RWPE2 (cell line): ENCODE results near the gene OLFML2B.
"Not testable (repeated sequence)": the region's sequence is repeated elsewhere in the genome, so short reads cannot be mapped to it uniquely, and the experiment has no call there.

ENCODE experiments used
- ATAC-seq: fragments of 200-7000 bp; cut with Tn5 transposase; 3 replicates; pipeline ENCODE4 v1.9.1; 2021; ENCODE audit warnings: low read depth
- DNase-seq: peaks from one replicate; pipeline ENCODE4 v3.0.0-alpha.2; 2020; ENCODE audit warnings: low spot score
- H3K27ac ChIP-seq: fragments of 450-650 bp; 2 replicates; pipeline ENCODE4 v1.5.1; 2017; ENCODE audit warnings: mild to moderate bottlenecking; ENCODE audit not compliant: poor library complexity, severe bottlenecking
- H3K27me3 ChIP-seq: fragments of 250-450 bp; sonication (Bioruptor Pico); 2 replicates; pipeline ENCODE4 v1.5.1; 2021; ENCODE audit warnings: mild to moderate bottlenecking, moderate library complexity; ENCODE audit not compliant: insufficient read depth, poor library complexity, severe bottlenecking
- H3K36me3 ChIP-seq: fragments of 250-450 bp; sonication (Bioruptor Pico); 2 replicates; pipeline ENCODE4 v1.5.1; 2020; ENCODE audit warnings: low read depth, mild to moderate bottlenecking, moderate library complexity
- H3K4me1 ChIP-seq: fragments of 250-450 bp; sonication (Bioruptor Pico); 2 replicates; pipeline ENCODE4 v1.5.1; 2021; ENCODE audit warnings: mild to moderate bottlenecking, moderate library complexity; ENCODE audit not compliant: insufficient read depth, poor library complexity, severe bottlenecking
- H3K4me3 ChIP-seq: fragments of 250-450 bp; sonication (Bioruptor Pico); 2 replicates; pipeline ENCODE4 v1.5.1; 2021; ENCODE audit warnings: mild to moderate bottlenecking, moderate library complexity; ENCODE audit not compliant: severe bottlenecking
- H3K9me3 ChIP-seq: fragments of 250-450 bp; sonication (Bioruptor Pico); 2 replicates; pipeline ENCODE4 v1.5.1; 2021; ENCODE audit warnings: mild to moderate bottlenecking, moderate library complexity; ENCODE audit not compliant: severe bottlenecking
- TF ChIP-seq, protein P1 (sequence below): fragments of 450-650 bp; IDR thresholded peaks from one replicate; pipeline ENCODE4 v1.5.1; 2017; ENCODE audit warnings: mild to moderate bottlenecking, moderate library complexity; ENCODE audit not compliant: poor library complexity, severe bottlenecking

The OLFML2B gene

DNA sequence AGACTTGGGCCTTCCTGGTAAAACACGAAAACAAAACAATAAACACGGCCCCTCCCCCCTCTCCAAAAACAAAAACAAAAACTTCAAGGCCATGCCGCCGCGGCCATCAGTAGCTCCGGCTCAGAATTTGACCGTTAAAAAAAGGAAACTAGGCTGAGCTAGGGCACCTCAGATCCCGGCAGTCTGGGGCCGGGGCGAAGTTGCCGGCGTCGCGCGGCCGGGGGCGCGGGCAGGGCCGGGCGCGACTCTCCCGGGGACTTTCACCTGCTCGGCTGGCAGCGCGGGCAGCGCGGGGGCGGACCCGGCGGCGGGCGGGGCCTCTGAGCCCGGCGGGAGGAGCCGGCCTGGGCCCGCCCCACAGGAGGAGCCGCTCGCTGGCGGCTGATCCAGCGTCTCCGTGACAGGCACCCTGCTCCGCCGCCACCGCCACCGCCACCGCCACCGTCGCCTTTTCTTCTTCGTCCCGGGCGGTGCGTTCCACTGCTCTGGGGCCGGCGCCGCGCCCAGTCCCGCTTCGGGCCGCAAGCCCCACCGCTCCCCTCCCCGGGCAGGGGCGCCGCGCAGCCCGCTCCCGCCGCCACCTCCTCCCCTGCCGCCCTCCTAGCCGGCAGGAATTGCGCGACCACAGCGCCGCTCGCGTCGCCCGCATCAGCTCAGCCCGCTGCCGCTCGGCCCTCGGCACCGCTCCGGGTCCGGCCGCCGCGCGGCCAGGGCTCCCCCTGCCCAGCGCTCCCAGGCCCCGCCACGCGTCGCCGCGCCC, 45.8 kb upstream of the OLFML2B start, which contains the start of gene NOS1AP:
Gene NOS1AP, plus strand, starts transcription at position 358 of the 760 bp plus-strand sequence. CDS start 487 bp downstream, outside the sequence.
- ATAC-seq (peak; percentile 93), DNase-seq (peak; percentile 70)
- no peak within 1 kb of the TSS for H3K27ac ChIP-seq

GRCh38 chr1:162068301-162068700, 44.6 kb upstream of the OLFML2B start:
- DNase-seq (no peak), ATAC-seq (no peak)
- no peaks in the 10 kb centered on the region for H3K9me3 ChIP-seq
- no peaks in the 10 kb centered on the region for H3K4me1 ChIP-seq
- no peaks in the 10 kb centered on the region for H3K27me3 ChIP-seq
- H3K36me3 ChIP-seq: no peaks in the 10 kb centered on the region
- TF ChIP-seq, protein P1, sequence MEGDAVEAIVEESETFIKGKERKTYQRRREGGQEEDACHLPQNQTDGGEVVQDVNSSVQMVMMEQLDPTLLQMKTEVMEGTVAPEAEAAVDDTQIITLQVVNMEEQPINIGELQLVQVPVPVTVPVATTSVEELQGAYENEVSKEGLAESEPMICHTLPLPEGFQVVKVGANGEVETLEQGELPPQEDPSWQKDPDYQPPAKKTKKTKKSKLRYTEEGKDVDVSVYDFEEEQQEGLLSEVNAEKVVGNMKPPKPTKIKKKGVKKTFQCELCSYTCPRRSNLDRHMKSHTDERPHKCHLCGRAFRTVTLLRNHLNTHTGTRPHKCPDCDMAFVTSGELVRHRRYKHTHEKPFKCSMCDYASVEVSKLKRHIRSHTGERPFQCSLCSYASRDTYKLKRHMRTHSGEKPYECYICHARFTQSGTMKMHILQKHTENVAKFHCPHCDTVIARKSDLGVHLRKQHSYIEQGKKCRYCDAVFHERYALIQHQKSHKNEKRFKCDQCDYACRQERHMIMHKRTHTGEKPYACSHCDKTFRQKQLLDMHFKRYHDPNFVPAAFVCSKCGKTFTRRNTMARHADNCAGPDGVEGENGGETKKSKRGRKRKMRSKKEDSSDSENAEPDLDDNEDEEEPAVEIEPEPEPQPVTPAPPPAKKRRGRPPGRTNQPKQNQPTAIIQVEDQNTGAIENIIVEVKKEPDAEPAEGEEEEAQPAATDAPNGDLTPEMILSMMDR: no peak
- H3K4me3 ChIP-seq: no peak overlapping the region
- H3K27ac ChIP-seq: no peak overlapping the region

More for the DNA sequence above, 45.8 kb upstream of the OLFML2B start, which contains the start of gene NOS1AP:
- H3K27me3 ChIP-seq: no peaks in the 10 kb centered on the region
- H3K36me3 ChIP-seq: no peaks in the 10 kb centered on the region
- TF ChIP-seq, protein P1: no peak
- H3K4me3 ChIP-seq: peak within 1 kb of the TSS; percentile 91
- H3K9me3 ChIP-seq: no peaks in the 10 kb centered on the region
- no peaks in the 10 kb centered on the region for H3K4me1 ChIP-seq

DNA sequence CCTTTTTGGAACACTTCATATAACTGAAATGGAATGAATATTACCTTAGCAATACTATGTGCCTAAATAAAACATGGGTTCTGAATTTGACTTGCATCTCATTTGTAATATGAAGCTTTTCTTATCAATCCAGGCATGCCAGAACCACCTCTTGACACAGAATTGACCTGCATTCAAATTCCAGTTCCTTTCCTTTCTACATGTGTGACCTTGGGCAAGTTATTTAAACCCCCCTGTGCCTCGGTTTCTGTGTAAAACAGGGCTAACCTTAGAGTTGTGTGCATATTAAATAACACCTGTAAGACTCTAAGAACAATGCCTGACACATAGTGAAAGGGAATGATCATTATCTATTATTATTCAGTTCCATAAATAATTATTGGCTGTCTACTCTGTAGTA, 43.8 kb upstream of the OLFML2B start:
- no peak for DNase-seq
- Histone ChIP-seq H3K9me3 (no peaks in the 10 kb centered on the region), H3K4me1 (no peaks in the 10 kb centered on the region), H3K36me3 (no peaks in the 10 kb centered on the region), H3K27me3 (no peaks in the 10 kb centered on the region), H3K4me3 (no peak overlapping the region), H3K27ac (no peak overlapping the region)
- TF ChIP-seq, protein P1: no peak
- ATAC-seq: no peak

- ATAC-seq, H3K36me3 ChIP-seq, H3K9me3 ChIP-seq, DNase-seq, H3K27ac ChIP-seq, H3K27me3 ChIP-seq, H3K4me3 ChIP-seq, H3K4me1 ChIP-seq: not testable (repeated sequence)
Measured at GRCh38 chr1:162066836-162067235, 43.2 kb upstream of the OLFML2B start.

GRCh38 chr1:162065016-162065415, 41.3 kb upstream of the OLFML2B start:
- TF ChIP-seq, protein P1: no peak
- Histone ChIP-seq H3K4me1 (no peaks in the 10 kb centered on the region), H3K4me3 (no peak overlapping the region), H3K27me3 (no peaks in the 10 kb centered on the region), H3K36me3 (no peaks in the 10 kb centered on the region), H3K27ac (no peak overlapping the region), H3K9me3 (no peaks in the 10 kb centered on the region)
- DNase-seq: no peak
- ATAC-seq: no peak
